HCT116 (cell line): ENCODE measurements around the gene THEM4. TPM values are rescaled to one million over a fixed set of nuclear protein-coding genes. Genes with fewer than 3 reads are reported as not detected.

Experiments
- ATAC-seq: fragments of 200-7000 bp; cut with Tn5 transposase; 2 replicates; pipeline ENCODE4 v1.9.1; 2020; ENCODE audit warnings: mild to moderate bottlenecking, moderate library complexity
- BruUV-seq: library from RNA; stranded (reverse); fragments of 400-500 nt; replicated peaks from 2 replicates; lab custom pipeline; 2021; lab: Mats Ljungman, UMichigan
- CTCF ChIA-PET: fragments of 300-600 bp; sonication (Branson Sonifier 250); formaldehyde crosslinking; loops from one replicate; lab custom pipeline; 2021; ENCODE audit warnings: antibody characterized with exemption; lab: Charles Lee
- POLR2A ChIA-PET: fragments of 300-600, 350-600 bp; sonication (Branson Sonifier 250); formaldehyde crosslinking; loops from one replicate; lab custom pipeline; 2021; ENCODE audit warnings: antibody characterized with exemption; lab: Charles Lee
- RAD21 ChIA-PET, 2 experiments: fragments of 300-600 bp; sonication (Branson Sonifier 250); formaldehyde crosslinking; loops; one replicate each; lab custom pipeline; 2023; ENCODE audit warnings: low total read pairs in 2 of 2; ENCODE audit not compliant: uncharacterized antibody in 2 of 2, unreplicated experiment in 2 of 2, low non-redundant PET in 1 of 2; lab: Charles Lee
- DNase-seq: peaks from one replicate; pipeline ENCODE4 v3.0.0-alpha.2; 2010; ENCODE audit warnings: low read depth, low spot score
- H2AFZ ChIP-seq: fragments of 200-600 bp; shearing (Covaris generic), sonication (generic); 2 replicates; pipeline ENCODE4 v1.6.1; 2017; ENCODE audit warnings: low read depth, mixed run types, mixed read lengths, antibody characterized with exemption, low read length; ENCODE audit not compliant: poor library complexity, severe bottlenecking
- H3K27ac ChIP-seq: 2 replicates; pipeline ENCODE4 v1.5.1; 2012; ENCODE audit warnings: low read depth, low read length
- H3K27me3 ChIP-seq: fragments of 200-600 bp; sonication (generic); 2 replicates; pipeline ENCODE4 v1.6.1; 2016; ENCODE audit warnings: mixed run types, low read length, mixed read lengths; ENCODE audit not compliant: insufficient read depth
- H3K36me3 ChIP-seq, 2 experiments: fragments of 200-500 bp in 1 of 2; fragments of 200-600 bp in 1 of 2; sonication (Bioruptor generic) in 1 of 2; sonication (generic) in 1 of 2; 2 replicates each; pipeline versions ENCODE4 v1.5.1 to v1.6.1; 2014 to 2016; ENCODE audit warnings: low read length in 2 of 2, inconsistent platforms in 1 of 2, mixed read lengths in 1 of 2, mixed run types in 1 of 2; ENCODE audit not compliant: insufficient read depth in 2 of 2, control insufficient read depth in 1 of 2
- H3K4me1 ChIP-seq, 2 experiments: fragments of 200-600 bp in 1 of 2; sonication (generic) in 1 of 2; 2 replicates each; pipeline versions ENCODE4 v1.5.1 to v1.6.1; 2012 to 2017; ENCODE audit warnings: low read length in 2 of 2, inconsistent platforms in 1 of 2, mild to moderate bottlenecking in 1 of 2, mixed read lengths in 1 of 2, mixed run types in 1 of 2, moderate library complexity in 1 of 2; ENCODE audit not compliant: insufficient read depth in 2 of 2, control insufficient read depth in 1 of 2
- H3K4me2 ChIP-seq: fragments of 200-600 bp; sonication (generic); 2 replicates; pipeline ENCODE4 v1.6.1; 2017; ENCODE audit warnings: mixed run types, low read length, mixed read lengths
- H3K4me3 ChIP-seq, 2 experiments: fragments of 200-600 bp in 1 of 2; sonication (generic) in 1 of 2; replicated peaks in 1 of 2; 2 replicates each; pipeline ENCODE4 v1.5.1; 2011 to 2016; ENCODE audit warnings: low read length in 2 of 2, control low read depth in 1 of 2, low read depth in 1 of 2, mild to moderate bottlenecking in 1 of 2, mixed read lengths in 1 of 2, mixed run types in 1 of 2
- H3K79me2 ChIP-seq: fragments of 200-600 bp; sonication (generic); 2 replicates; pipeline ENCODE4 v1.6.1; 2017; ENCODE audit warnings: mild to moderate bottlenecking, mixed run types, low read length, moderate library complexity, mixed read lengths; ENCODE audit not compliant: insufficient read depth
- H3K9ac ChIP-seq: fragments of 200-600 bp; sonication (generic); 2 replicates; pipeline ENCODE4 v1.6.1; 2016; ENCODE audit warnings: low read length, mixed read lengths
- H3K9me2 ChIP-seq: fragments of 200-600 bp; sonication (generic), shearing (Covaris generic); 2 replicates; pipeline ENCODE4 v1.6.1; 2017; ENCODE audit warnings: mixed run types, mild to moderate bottlenecking, moderate library complexity; ENCODE audit not compliant: insufficient read depth
- H3K9me3 ChIP-seq, 2 experiments: fragments of 200-500 bp in 1 of 2; fragments of 200-600 bp in 1 of 2; sonication (Bioruptor generic) in 1 of 2; sonication (generic) in 1 of 2; 2 replicates each; pipeline ENCODE4 v1.6.1; 2014 to 2017; ENCODE audit warnings: low read length in 2 of 2, mixed read lengths in 2 of 2, inconsistent platforms in 1 of 2, low read depth in 1 of 2, mild to moderate bottlenecking in 1 of 2, mixed run types in 1 of 2, moderate library complexity in 1 of 2; ENCODE audit not compliant: control insufficient read depth in 1 of 2, insufficient read depth in 1 of 2
- H4K20me1 ChIP-seq: fragments of 200-600 bp; sonication (generic), shearing (Covaris generic); 2 replicates; pipeline ENCODE4 v1.6.1; 2017; ENCODE audit warnings: mixed run types, mild to moderate bottlenecking, moderate library complexity; ENCODE audit not compliant: insufficient read depth
- CBX3 ChIP-seq: IDR thresholded peaks from 2 replicates; pipeline ENCODE4 v1.6.1; 2012; ENCODE audit warnings: low read depth
- CEBPB ChIP-seq: IDR thresholded peaks from 2 replicates; pipeline ENCODE4 v1.6.1; 2012; ENCODE audit warnings: low read depth
- ELF1 ChIP-seq: IDR thresholded peaks from 2 replicates; pipeline ENCODE4 v1.6.1; 2012; ENCODE audit warnings: low read depth, borderline replicate concordance
- EZH2 ChIP-seq: fragments of 200-600 bp; sonication (generic); IDR thresholded peaks from 2 replicates; pipeline ENCODE4 v1.6.1; 2017; ENCODE audit warnings: antibody characterized with exemption, mixed run types
- EZH2phosphoT487 ChIP-seq: fragments of 200-600 bp; IDR thresholded peaks from 2 replicates; pipeline ENCODE4 v1.6.1; 2018; ENCODE audit warnings: antibody characterized with exemption, borderline replicate concordance
- FOSL1 ChIP-seq: IDR thresholded peaks from 2 replicates; pipeline ENCODE4 v1.6.1; 2012; ENCODE audit warnings: low read depth
- POLR2A ChIP-seq: IDR thresholded peaks from 2 replicates; pipeline ENCODE4 v1.7.0; 2011; ENCODE audit warnings: borderline replicate concordance; ENCODE audit not compliant: insufficient read depth, insufficient read length; ENCODE audit errors: extremely low read depth
- POLR2AphosphoS5 ChIP-seq: IDR thresholded peaks from 2 replicates; pipeline ENCODE4 v1.6.1; 2011; ENCODE audit warnings: mild to moderate bottlenecking, low read depth, low read length, moderate library complexity
- RAD21 ChIP-seq: IDR thresholded peaks from 2 replicates; pipeline ENCODE4 v1.6.1; 2012; ENCODE audit warnings: low read depth, mild to moderate bottlenecking
- SIN3A ChIP-seq: IDR thresholded peaks from 2 replicates; pipeline ENCODE4 v1.6.1; 2012; ENCODE audit warnings: low read depth
- SRF ChIP-seq: IDR thresholded peaks from 2 replicates; pipeline ENCODE4 v1.6.1; 2012; ENCODE audit warnings: low read depth
- TCF7L2 ChIP-seq: IDR thresholded peaks from 2 replicates; pipeline ENCODE4 v1.7.0; 2011; ENCODE audit warnings: borderline replicate concordance, inconsistent platforms; ENCODE audit not compliant: insufficient read depth, insufficient read length; ENCODE audit errors: extremely low read depth
- YY1 ChIP-seq: IDR thresholded peaks from 2 replicates; pipeline ENCODE4 v1.6.1; 2011; ENCODE audit warnings: low read length, low read depth, moderate library complexity, mild to moderate bottlenecking; ENCODE audit not compliant: insufficient replicate concordance; ENCODE audit errors: extremely low read depth
- ZFX ChIP-seq: fragments of 450-650 bp; IDR thresholded peaks from 2 replicates; pipeline ENCODE4 v1.6.1; 2017
- ZNF274 ChIP-seq: fragments of 200-500 bp; sonication (Bioruptor generic); IDR thresholded peaks from 2 replicates; pipeline ENCODE4 v1.6.1; 2014; ENCODE audit warnings: mild to moderate bottlenecking, low read depth, low read length, inconsistent platforms
- intact Hi-C: fragments of 100-400 bp; cut with micrococcal nuclease; formaldehyde crosslinking; loops from 2 replicates; pipeline ENCODE4 v1.10.0; 2022
- total RNA-seq: library from RNA; stranded (reverse); gene quantifications from one replicate; pipeline ENCODE4 v1.2.1, GENCODE V29; 2021; ENCODE audit not compliant: unreplicated experiment
- TF ChIP-seq, protein P1 (sequence below), 3 experiments: fragments of 200-600 bp in 1 of 3; sonication (generic) in 1 of 3; IDR thresholded peaks in 2 of 3; conservative IDR thresholded peaks in 1 of 3; 2 replicates each; pipeline ENCODE4 v1.5.1; 2012 to 2017; ENCODE audit warnings: low read depth in 2 of 3, low read length in 2 of 3, antibody characterized with exemption in 1 of 3, borderline replicate concordance in 1 of 3, control low read depth in 1 of 3, mild to moderate bottlenecking in 1 of 3, mixed read lengths in 1 of 3, mixed run types in 1 of 3, moderate library complexity in 1 of 3; ENCODE audit not compliant: insufficient read depth in 1 of 3
- TF ChIP-seq, protein P2 (sequence below): IDR thresholded peaks from 2 replicates; pipeline ENCODE4 v1.6.1; 2012; ENCODE audit warnings: low read depth
- TF ChIP-seq, protein P3 (sequence below): IDR thresholded peaks from 2 replicates; pipeline ENCODE4 v1.6.1; 2012
- TF ChIP-seq, protein P4 (sequence below): IDR thresholded peaks from 2 replicates; pipeline ENCODE4 v1.6.1; 2011; ENCODE audit warnings: mild to moderate bottlenecking, low read length, moderate library complexity; ENCODE audit not compliant: insufficient replicate concordance; ENCODE audit errors: extremely low read depth

THEM4 gene
- total RNA-seq, 1 experiment from 2014 or later: 17.0 TPM

DNA sequence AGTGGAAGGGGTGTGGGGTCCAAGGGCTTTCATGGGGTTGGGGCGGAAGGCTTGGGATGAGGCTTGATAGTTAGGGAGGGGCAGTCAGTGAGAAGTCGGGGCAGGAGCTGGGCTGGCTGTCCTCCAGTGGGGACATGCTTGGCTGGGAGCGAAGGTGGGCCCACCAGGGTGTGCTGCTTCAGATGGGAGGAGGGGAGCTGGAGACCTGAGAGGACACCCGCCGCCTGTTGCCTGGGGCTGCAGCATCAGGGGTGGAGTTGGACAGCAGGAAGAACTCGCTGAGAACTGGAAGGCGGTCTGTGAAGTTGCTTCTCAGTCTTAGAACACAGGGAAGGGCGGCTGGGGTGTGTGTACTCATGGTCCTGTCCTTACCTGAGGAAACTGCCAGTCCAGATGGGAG lies 57.4 kb downstream of the THEM4 start:
- no peak overlapping the region for H3K4me2 ChIP-seq
- no peak for ATAC-seq
- H3K9me2 ChIP-seq: no peaks in the 10 kb centered on the region
- ChIA-PET CTCF (no interaction called here), RAD21 (no interaction called here), POLR2A (no interaction called here)
- no TSS peak for BruUV-seq
- TF ChIP-seq CBX3 (no peak), SRF (no peak), ZFX (no peak), SIN3A (no peak), EZH2phosphoT487 (no peak), POLR2A (no peak), ELF1 (no peak), YY1 (no peak), ZNF274 (no peak), CEBPB (no peak), POLR2AphosphoS5 (no peak), FOSL1 (no peak), TCF7L2 (no peak), RAD21 (no peak), EZH2 (no peak)
- TF ChIP-seq, protein P1, sequence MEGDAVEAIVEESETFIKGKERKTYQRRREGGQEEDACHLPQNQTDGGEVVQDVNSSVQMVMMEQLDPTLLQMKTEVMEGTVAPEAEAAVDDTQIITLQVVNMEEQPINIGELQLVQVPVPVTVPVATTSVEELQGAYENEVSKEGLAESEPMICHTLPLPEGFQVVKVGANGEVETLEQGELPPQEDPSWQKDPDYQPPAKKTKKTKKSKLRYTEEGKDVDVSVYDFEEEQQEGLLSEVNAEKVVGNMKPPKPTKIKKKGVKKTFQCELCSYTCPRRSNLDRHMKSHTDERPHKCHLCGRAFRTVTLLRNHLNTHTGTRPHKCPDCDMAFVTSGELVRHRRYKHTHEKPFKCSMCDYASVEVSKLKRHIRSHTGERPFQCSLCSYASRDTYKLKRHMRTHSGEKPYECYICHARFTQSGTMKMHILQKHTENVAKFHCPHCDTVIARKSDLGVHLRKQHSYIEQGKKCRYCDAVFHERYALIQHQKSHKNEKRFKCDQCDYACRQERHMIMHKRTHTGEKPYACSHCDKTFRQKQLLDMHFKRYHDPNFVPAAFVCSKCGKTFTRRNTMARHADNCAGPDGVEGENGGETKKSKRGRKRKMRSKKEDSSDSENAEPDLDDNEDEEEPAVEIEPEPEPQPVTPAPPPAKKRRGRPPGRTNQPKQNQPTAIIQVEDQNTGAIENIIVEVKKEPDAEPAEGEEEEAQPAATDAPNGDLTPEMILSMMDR (IDR thresholded peaks at IDR 0.05 in 2 of 3, conservative IDR thresholded peaks at IDR 0.05 in 1 of 3; ENCODE audit: borderline replicate concordance in 1 of 3, insufficient read depth in 1 of 3, low read depth in 2 of 3, low read length in 2 of 3): no peak
- TF ChIP-seq, protein P2, sequence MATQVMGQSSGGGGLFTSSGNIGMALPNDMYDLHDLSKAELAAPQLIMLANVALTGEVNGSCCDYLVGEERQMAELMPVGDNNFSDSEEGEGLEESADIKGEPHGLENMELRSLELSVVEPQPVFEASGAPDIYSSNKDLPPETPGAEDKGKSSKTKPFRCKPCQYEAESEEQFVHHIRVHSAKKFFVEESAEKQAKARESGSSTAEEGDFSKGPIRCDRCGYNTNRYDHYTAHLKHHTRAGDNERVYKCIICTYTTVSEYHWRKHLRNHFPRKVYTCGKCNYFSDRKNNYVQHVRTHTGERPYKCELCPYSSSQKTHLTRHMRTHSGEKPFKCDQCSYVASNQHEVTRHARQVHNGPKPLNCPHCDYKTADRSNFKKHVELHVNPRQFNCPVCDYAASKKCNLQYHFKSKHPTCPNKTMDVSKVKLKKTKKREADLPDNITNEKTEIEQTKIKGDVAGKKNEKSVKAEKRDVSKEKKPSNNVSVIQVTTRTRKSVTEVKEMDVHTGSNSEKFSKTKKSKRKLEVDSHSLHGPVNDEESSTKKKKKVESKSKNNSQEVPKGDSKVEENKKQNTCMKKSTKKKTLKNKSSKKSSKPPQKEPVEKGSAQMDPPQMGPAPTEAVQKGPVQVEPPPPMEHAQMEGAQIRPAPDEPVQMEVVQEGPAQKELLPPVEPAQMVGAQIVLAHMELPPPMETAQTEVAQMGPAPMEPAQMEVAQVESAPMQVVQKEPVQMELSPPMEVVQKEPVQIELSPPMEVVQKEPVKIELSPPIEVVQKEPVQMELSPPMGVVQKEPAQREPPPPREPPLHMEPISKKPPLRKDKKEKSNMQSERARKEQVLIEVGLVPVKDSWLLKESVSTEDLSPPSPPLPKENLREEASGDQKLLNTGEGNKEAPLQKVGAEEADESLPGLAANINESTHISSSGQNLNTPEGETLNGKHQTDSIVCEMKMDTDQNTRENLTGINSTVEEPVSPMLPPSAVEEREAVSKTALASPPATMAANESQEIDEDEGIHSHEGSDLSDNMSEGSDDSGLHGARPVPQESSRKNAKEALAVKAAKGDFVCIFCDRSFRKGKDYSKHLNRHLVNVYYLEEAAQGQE: no peak
- TF ChIP-seq, protein P3, sequence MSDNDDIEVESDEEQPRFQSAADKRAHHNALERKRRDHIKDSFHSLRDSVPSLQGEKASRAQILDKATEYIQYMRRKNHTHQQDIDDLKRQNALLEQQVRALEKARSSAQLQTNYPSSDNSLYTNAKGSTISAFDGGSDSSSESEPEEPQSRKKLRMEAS: no peak
- TF ChIP-seq, protein P4, sequence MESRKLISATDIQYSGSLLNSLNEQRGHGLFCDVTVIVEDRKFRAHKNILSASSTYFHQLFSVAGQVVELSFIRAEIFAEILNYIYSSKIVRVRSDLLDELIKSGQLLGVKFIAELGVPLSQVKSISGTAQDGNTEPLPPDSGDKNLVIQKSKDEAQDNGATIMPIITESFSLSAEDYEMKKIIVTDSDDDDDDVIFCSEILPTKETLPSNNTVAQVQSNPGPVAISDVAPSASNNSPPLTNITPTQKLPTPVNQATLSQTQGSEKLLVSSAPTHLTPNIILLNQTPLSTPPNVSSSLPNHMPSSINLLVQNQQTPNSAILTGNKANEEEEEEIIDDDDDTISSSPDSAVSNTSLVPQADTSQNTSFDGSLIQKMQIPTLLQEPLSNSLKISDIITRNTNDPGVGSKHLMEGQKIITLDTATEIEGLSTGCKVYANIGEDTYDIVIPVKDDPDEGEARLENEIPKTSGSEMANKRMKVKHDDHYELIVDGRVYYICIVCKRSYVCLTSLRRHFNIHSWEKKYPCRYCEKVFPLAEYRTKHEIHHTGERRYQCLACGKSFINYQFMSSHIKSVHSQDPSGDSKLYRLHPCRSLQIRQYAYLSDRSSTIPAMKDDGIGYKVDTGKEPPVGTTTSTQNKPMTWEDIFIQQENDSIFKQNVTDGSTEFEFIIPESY: no peak
- H4K20me1 ChIP-seq: no peaks in the 10 kb centered on the region
- H3K4me3 ChIP-seq: no peak overlapping the region
- intact Hi-C loops: no loop called here
- no peaks in the 10 kb centered on the region for H3K36me3 ChIP-seq
- DNase-seq: no peak
- peaks cover 6% of the 10 kb centered on the region; the same call in 1 of the 2 replicates for H3K27me3 ChIP-seq
- no peaks in the 10 kb centered on the region for H3K79me2 ChIP-seq
- no peak overlapping the region for H3K27ac ChIP-seq
- H3K9ac ChIP-seq: no peak overlapping the region
- H2AFZ ChIP-seq: no peak overlapping the region
- H3K4me1 ChIP-seq: no peaks in the 10 kb centered on the region
- H3K9me3 ChIP-seq: no peaks in the 10 kb centered on the region
